AG20443 (cell line): Measurements from ENCODE around the gene LRRC8B.
"Not testable (repeated sequence)": the region's sequence is repeated elsewhere in the genome, so short reads cannot be mapped to it uniquely, and the experiment has no call there.

Experiments
- DNase-seq: peaks from one replicate; pipeline ENCODE4 v3.0.0; 2012; ENCODE audit warnings: low spot score, mixed read lengths

The LRRC8B gene

GRCh38 chr1:89524369-89525168 lies at the start of gene LRRC8B:
Gene LRRC8B (plus strand): TSS chr1:89524829. CDS start chr1:89582651, 57,822 bp downstream.
- peak; percentile 93 for DNase-seq

GRCh38 chr1:89475269-89475668 lies 49.4 kb upstream of the LRRC8B start:
- DNase-seq = no peak

- DNase-seq = no peak
Measured at GRCh38 chr1:89476072-89476471, 48.6 kb upstream of the LRRC8B start.

- peak; percentile 68 for DNase-seq
Measured at GRCh38 chr1:89483010-89483756, 41.4 kb upstream of the LRRC8B start.

- DNase-seq = no peak
Measured at GRCh38 chr1:89483757-89484077, 40.9 kb upstream of the LRRC8B start.

- DNase-seq = no peak
Measured at GRCh38 chr1:89484092-89485038, 40.3 kb upstream of the LRRC8B start.

GRCh38 chr1:89487972-89488371 lies 36.7 kb upstream of the LRRC8B start:
- no peak for DNase-seq

GRCh38 chr1:89489047-89489729 lies 35.4 kb upstream of the LRRC8B start:
- DNase-seq = no peak

GRCh38 chr1:89490389-89490788 lies 34.2 kb upstream of the LRRC8B start:
- no peak for DNase-seq

- DNase-seq = no peak
Measured at GRCh38 chr1:89499320-89499719, 25.3 kb upstream of the LRRC8B start.

GRCh38 chr1:89502042-89502441 lies 22.6 kb upstream of the LRRC8B start:
- DNase-seq = no peak

- no peak for DNase-seq
Measured at GRCh38 chr1:89502895-89503294, 21.7 kb upstream of the LRRC8B start.

- no peak for DNase-seq
Measured at GRCh38 chr1:89503690-89504089, 20.9 kb upstream of the LRRC8B start.

GRCh38 chr1:89510061-89510460 lies 14.6 kb upstream of the LRRC8B start:
- DNase-seq = not testable (repeated sequence)

- DNase-seq = no peak
Measured at GRCh38 chr1:89512996-89513720, 11.5 kb upstream of the LRRC8B start.

GRCh38 chr1:89516055-89516454 lies 8.6 kb upstream of the LRRC8B start:
- DNase-seq = peak; percentile 44

- DNase-seq = no peak
Measured at GRCh38 chr1:89518221-89518631, 6.4 kb upstream of the LRRC8B start.

GRCh38 chr1:89519779-89520358 lies 4.8 kb upstream of the LRRC8B start:
- peak; percentile 46 for DNase-seq

- DNase-seq = not testable (repeated sequence)
Measured at GRCh38 chr1:89521977-89522376, 2.7 kb upstream of the LRRC8B start.

GRCh38 chr1:89523572-89524368 lies 859 bp upstream of the LRRC8B start:
- no peak for DNase-seq
